ENCODE results near the gene FOXN3. TPM values are rescaled to one million over a fixed set of nuclear protein-coding genes. Genes with fewer than 3 reads are reported as not detected.

FOXN3 gene
- total and polyA plus RNA-seq, 2 experiments from 2014 or later = 98.9 to 167 TPM

- TF ChIP-seq, protein P1, sequence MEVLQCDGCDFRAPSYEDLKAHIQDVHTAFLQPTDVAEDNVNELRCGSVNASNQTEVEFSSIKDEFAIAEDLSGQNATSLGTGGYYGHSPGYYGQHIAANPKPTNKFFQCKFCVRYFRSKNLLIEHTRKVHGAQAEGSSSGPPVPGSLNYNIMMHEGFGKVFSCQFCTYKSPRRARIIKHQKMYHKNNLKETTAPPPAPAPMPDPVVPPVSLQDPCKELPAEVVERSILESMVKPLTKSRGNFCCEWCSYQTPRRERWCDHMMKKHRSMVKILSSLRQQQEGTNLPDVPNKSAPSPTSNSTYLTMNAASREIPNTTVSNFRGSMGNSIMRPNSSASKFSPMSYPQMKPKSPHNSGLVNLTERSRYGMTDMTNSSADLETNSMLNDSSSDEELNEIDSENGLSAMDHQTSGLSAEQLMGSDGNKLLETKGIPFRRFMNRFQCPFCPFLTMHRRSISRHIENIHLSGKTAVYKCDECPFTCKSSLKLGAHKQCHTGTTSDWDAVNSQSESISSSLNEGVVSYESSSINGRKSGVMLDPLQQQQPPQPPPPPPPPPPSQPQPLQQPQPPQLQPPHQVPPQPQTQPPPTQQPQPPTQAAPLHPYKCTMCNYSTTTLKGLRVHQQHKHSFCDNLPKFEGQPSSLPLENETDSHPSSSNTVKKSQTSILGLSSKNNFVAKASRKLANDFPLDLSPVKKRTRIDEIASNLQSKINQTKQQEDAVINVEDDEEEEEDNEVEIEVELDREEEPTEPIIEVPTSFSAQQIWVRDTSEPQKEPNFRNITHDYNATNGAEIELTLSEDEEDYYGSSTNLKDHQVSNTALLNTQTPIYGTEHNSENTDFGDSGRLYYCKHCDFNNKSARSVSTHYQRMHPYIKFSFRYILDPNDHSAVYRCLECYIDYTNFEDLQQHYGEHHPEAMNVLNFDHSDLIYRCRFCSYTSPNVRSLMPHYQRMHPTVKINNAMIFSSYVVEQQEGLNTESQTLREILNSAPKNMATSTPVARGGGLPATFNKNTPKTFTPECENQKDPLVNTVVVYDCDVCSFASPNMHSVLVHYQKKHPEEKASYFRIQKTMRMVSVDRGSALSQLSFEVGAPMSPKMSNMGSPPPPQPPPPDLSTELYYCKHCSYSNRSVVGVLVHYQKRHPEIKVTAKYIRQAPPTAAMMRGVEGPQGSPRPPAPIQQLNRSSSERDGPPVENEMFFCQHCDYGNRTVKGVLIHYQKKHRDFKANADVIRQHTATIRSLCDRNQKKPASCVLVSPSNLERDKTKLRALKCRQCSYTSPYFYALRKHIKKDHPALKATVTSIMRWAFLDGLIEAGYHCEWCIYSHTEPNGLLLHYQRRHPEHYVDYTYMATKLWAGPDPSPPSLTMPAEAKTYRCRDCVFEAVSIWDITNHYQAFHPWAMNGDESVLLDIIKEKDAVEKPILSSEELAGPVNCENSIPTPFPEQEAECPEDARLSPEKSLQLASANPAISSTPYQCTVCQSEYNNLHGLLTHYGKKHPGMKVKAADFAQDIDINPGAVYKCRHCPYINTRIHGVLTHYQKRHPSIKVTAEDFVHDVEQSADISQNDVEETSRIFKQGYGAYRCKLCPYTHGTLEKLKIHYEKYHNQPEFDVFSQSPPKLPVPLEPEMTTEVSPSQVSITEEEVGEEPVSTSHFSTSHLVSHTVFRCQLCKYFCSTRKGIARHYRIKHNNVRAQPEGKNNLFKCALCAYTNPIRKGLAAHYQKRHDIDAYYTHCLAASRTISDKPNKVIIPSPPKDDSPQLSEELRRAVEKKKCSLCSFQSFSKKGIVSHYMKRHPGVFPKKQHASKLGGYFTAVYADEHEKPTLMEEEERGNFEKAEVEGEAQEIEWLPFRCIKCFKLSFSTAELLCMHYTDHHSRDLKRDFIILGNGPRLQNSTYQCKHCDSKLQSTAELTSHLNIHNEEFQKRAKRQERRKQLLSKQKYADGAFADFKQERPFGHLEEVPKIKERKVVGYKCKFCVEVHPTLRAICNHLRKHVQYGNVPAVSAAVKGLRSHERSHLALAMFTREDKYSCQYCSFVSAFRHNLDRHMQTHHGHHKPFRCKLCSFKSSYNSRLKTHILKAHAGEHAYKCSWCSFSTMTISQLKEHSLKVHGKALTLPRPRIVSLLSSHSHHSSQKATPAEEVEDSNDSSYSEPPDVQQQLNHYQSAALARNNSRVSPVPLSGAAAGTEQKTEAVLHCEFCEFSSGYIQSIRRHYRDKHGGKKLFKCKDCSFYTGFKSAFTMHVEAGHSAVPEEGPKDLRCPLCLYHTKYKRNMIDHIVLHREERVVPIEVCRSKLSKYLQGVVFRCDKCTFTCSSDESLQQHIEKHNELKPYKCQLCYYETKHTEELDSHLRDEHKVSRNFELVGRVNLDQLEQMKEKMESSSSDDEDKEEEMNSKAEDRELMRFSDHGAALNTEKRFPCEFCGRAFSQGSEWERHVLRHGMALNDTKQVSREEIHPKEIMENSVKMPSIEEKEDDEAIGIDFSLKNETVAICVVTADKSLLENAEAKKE (CRISPR knock-in tag; IDR thresholded peaks at IDR 0.05) = no peak
- no peak for TF ChIP-seq EZH2 (IDR thresholded peaks at IDR 0.05; ENCODE audit: low read depth, unreplicated experiment)
- TF ChIP-seq ZNF331 (CRISPR knock-in tag; IDR thresholded peaks at IDR 0.05; ENCODE audit: low read depth) = no peak
- no peak for TF ChIP-seq CREB1 (CRISPR knock-in tag; IDR thresholded peaks at IDR 0.05; ENCODE audit: low read depth)
- TF ChIP-seq ZNF114 (CRISPR knock-in tag; IDR thresholded peaks at IDR 0.05) = no peak
- no peak for TF ChIP-seq REST (IDR thresholded peaks at IDR 0.05; ENCODE audit: unreplicated experiment)
Measured at GRCh38 chr14:89319687-89320086, 97.3 kb downstream of the FOXN3 start (continued).

Data from GM23338 (cell line).